ENCODE measurements around the gene HEATR3.
A peak's percentile ranks its signal among the peaks of the same experiment; 100 is the strongest.

HEATR3 gene

GRCh38 chr16:50153596-50154419 is 88.0 kb downstream of the HEATR3 start:
- TF ChIP-seq SPI1 (IDR thresholded peaks at IDR 0.05; ENCODE audit: low read depth, low read length) (0 out of 2 replicates have a peak, but pooled peaks have one; percentile 10), POLR2A (IDR thresholded peaks at IDR 0.05; ENCODE audit: low read depth, low read length) (no peak)
- FAIRE-seq (no peak), DNase-seq (ENCODE audit: insufficient read length, low spot score) (peak; percentile 27)

GRCh38 chr16:50154420-50154950 is 88.7 kb downstream of the HEATR3 start:
- DNase-seq (ENCODE audit: insufficient read length, low spot score) (no peak), FAIRE-seq (no peak)
- TF ChIP-seq POU2F2 (IDR thresholded peaks at IDR 0.05; ENCODE audit: low read depth, low read length), result no peak
- TF ChIP-seq SPI1 (IDR thresholded peaks at IDR 0.05; ENCODE audit: low read depth, low read length), result no peak
- no peak for TF ChIP-seq PAX5 (IDR thresholded peaks at IDR 0.05; ENCODE audit: insufficient read depth, low read length, severe bottlenecking)
- TF ChIP-seq POLR2AphosphoS5 (IDR thresholded peaks at IDR 0.05; ENCODE audit: low read depth, low read length), result no peak
- no peak for TF ChIP-seq TAF1 (IDR thresholded peaks at IDR 0.05; ENCODE audit: low read depth, low read length)
- TF ChIP-seq POLR2A (IDR thresholded peaks at IDR 0.05; ENCODE audit: low read depth, low read length), result no peak

- no peak for DNase-seq (ENCODE audit: insufficient read length, low spot score)
- no peak for FAIRE-seq
- TF ChIP-seq POLR2A (IDR thresholded peaks at IDR 0.05; ENCODE audit: low read depth, low read length), result no peak
- TF ChIP-seq TAF1 (IDR thresholded peaks at IDR 0.05; ENCODE audit: low read depth, low read length), result no peak
- TF ChIP-seq SPI1 (IDR thresholded peaks at IDR 0.05; ENCODE audit: low read depth, low read length), result no peak
- no peak for TF ChIP-seq POLR2AphosphoS5 (IDR thresholded peaks at IDR 0.05; ENCODE audit: low read depth, low read length)
- TF ChIP-seq POU2F2 (IDR thresholded peaks at IDR 0.05; ENCODE audit: low read depth, low read length), result no peak
- no peak for TF ChIP-seq PAX5 (IDR thresholded peaks at IDR 0.05; ENCODE audit: insufficient read depth, low read length, severe bottlenecking)
These were observed 90.2 kb downstream of the HEATR3 start for GRCh38 chr16:50155925-50156324.

All from GM12891 (cell line).